ENCODE measurements around the gene ADK. TPM values are rescaled to one million over a fixed set of nuclear protein-coding genes. Genes with fewer than 3 reads are reported as not detected.

The ADK gene
- total and polyA plus RNA-seq, 2 of the 4 experiments (the other 2 are of a cell fraction), result 30.6 to 40.9 TPM

DNA sequence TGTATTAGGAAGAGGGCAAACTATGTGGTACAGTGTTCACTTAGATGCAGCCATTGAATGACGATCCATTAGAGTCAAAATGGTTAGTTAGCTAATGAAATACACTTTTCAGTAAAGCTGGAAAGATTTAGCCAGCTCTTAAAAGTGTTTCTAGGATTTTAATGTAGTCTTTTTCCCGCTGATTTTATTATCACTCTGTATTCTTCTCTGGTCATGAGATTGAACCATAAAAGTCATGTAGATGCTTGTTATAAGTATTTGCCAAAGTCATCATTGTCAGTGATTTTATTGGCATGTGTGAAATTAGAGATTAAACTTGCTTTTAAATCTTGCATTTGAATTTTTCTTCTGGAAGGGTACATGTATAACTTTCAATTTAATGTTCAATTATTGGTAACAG is 93.8 kb downstream of the ADK start:
- H3K9ac ChIP-seq (ENCODE audit: low read depth, low read length), result no peak overlapping the region
- no peak overlapping the region for H3K18ac ChIP-seq (ENCODE audit: low read depth, low read length)
- ATAC-seq (ENCODE audit: low read depth), result no peak
- no peaks in the 10 kb centered on the region for H3K9me1 ChIP-seq (ENCODE audit: insufficient read depth, low read length)
- no peaks in the 10 kb centered on the region for H3K4me1 ChIP-seq (ENCODE audit: control insufficient read depth, insufficient read depth, low read length)
- no CpG with 5 or more reads among the region's 2 CpGs for whole genome bisulfite sequencing, 2 experiments (ENCODE audit: extremely low coverage in 2 of 2, insufficient read length in 1 of 2)
- dilution Hi-C loops (cut with HindIII; ENCODE audit: low sequenced_read_pairs, unreplicated experiment) (no loop called here), in situ Hi-C loops (cut with MboI; ENCODE audit: low sequenced_read_pairs) (loop anchor here (5.0 to 10.0 kb wide), 2 partner anchors 852 to 990 kb away; partner anchors contain the start of gene COMTD1), intact Hi-C loops (cut with micrococcal nuclease) (loop anchor here (1.0 to 5.0 kb wide), 3 partner anchors 777 to 992 kb away; partner anchors contain the start of gene COMTD1)
- H3K4ac ChIP-seq (ENCODE audit: low read depth, low read length), result no peak overlapping the region
- H3K27ac ChIP-seq (ENCODE audit: insufficient read depth, low read length), result no peak overlapping the region
- H2AK9ac ChIP-seq (replicated peaks; ENCODE audit: low read depth, low read length, poor library complexity), result no peak overlapping the region
- H3K79me1 ChIP-seq (ENCODE audit: low read depth in 1 of 2, low read length in 2 of 2), result peaks cover 0 to 19% of the 10 kb centered on the region in 2 experiments; a peak in 3 of 4 replicates
- ChIA-PET CTCF (interaction anchor here (0.6 to 1.5 kb wide), 6 partner anchors 8 to 860 kb away, joined by 3 to 6 read pairs (median 4); no protein-coding TSS in a partner anchor), POLR2A (ENCODE audit: unreplicated experiment) (no interaction called here)
- H3K14ac ChIP-seq (replicated peaks; ENCODE audit: low read depth, low read length), result no peak overlapping the region
- peaks cover 4% of the 10 kb centered on the region for H3K36me3 ChIP-seq (ENCODE audit: control insufficient read depth, insufficient read depth, low read length)
- H2AFZ ChIP-seq (replicated peaks; ENCODE audit: low read length, poor library complexity), result no peak overlapping the region
- TF ChIP-seq MXI1 (IDR thresholded peaks at IDR 0.05; ENCODE audit: borderline replicate concordance, low read depth, low read length) (no peak), MAZ (IDR thresholded peaks at IDR 0.05; ENCODE audit: borderline replicate concordance, low read depth, low read length) (no peak), POLR2A (IDR thresholded peaks at IDR 0.05; ENCODE audit: low read depth, low read length) (no peak), FOS (IDR thresholded peaks at IDR 0.05; ENCODE audit: low read depth, low read length) (no peak), RCOR1 (IDR thresholded peaks at IDR 0.05; ENCODE audit: insufficient replicate concordance, low read length) (no peak), MAFK (IDR thresholded peaks at IDR 0.05; ENCODE audit: low read depth, low read length) (no peak), BHLHE40 (IDR thresholded peaks at IDR 0.05; ENCODE audit: low read depth, low read length) (no peak), RAD21 (IDR thresholded peaks at IDR 0.05; ENCODE audit: low read length) (no peak), CHD1 (IDR thresholded peaks at IDR 0.05; ENCODE audit: low read depth, low read length) (no peak), NFE2L2 (IDR thresholded peaks at IDR 0.05; ENCODE audit: low read depth, low read length) (no peak)
- TF ChIP-seq, protein P1, sequence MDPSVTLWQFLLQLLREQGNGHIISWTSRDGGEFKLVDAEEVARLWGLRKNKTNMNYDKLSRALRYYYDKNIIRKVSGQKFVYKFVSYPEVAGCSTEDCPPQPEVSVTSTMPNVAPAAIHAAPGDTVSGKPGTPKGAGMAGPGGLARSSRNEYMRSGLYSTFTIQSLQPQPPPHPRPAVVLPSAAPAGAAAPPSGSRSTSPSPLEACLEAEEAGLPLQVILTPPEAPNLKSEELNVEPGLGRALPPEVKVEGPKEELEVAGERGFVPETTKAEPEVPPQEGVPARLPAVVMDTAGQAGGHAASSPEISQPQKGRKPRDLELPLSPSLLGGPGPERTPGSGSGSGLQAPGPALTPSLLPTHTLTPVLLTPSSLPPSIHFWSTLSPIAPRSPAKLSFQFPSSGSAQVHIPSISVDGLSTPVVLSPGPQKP (IDR thresholded peaks at IDR 0.05; ENCODE audit: borderline replicate concordance, low read depth, low read length), result no peak
- TF ChIP-seq, protein P2, sequence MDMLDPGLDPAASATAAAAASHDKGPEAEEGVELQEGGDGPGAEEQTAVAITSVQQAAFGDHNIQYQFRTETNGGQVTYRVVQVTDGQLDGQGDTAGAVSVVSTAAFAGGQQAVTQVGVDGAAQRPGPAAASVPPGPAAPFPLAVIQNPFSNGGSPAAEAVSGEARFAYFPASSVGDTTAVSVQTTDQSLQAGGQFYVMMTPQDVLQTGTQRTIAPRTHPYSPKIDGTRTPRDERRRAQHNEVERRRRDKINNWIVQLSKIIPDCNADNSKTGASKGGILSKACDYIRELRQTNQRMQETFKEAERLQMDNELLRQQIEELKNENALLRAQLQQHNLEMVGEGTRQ (IDR thresholded peaks at IDR 0.05; ENCODE audit: low read depth, low read length), result no peak
- TF ChIP-seq, protein P3, sequence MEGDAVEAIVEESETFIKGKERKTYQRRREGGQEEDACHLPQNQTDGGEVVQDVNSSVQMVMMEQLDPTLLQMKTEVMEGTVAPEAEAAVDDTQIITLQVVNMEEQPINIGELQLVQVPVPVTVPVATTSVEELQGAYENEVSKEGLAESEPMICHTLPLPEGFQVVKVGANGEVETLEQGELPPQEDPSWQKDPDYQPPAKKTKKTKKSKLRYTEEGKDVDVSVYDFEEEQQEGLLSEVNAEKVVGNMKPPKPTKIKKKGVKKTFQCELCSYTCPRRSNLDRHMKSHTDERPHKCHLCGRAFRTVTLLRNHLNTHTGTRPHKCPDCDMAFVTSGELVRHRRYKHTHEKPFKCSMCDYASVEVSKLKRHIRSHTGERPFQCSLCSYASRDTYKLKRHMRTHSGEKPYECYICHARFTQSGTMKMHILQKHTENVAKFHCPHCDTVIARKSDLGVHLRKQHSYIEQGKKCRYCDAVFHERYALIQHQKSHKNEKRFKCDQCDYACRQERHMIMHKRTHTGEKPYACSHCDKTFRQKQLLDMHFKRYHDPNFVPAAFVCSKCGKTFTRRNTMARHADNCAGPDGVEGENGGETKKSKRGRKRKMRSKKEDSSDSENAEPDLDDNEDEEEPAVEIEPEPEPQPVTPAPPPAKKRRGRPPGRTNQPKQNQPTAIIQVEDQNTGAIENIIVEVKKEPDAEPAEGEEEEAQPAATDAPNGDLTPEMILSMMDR (conservative IDR thresholded peaks at IDR 0.05; ENCODE audit: low read depth, low read length), result no peak
- H2AK5ac ChIP-seq (ENCODE audit: low read depth, low read length), result no peak overlapping the region
- H3K4me2 ChIP-seq (ENCODE audit: low read depth, low read length), result no peak overlapping the region
- no peak overlapping the region for H4K8ac ChIP-seq (ENCODE audit: low read depth in 2 of 2, low read length in 2 of 2)
- no TSS peak for BruUV-seq (replicated peaks)
- no peak overlapping the region for H2BK120ac ChIP-seq (ENCODE audit: low read depth, low read length)
- H3K4me3 ChIP-seq (ENCODE audit: insufficient read depth, low read depth, low read length), result no peak overlapping the region
- H3K9me3 ChIP-seq (ENCODE audit: control insufficient read depth, insufficient read depth, low read length), result no peaks in the 10 kb centered on the region
- H4K91ac ChIP-seq (ENCODE audit: insufficient read depth, low read depth, low read length), result no peak overlapping the region
- no peak overlapping the region for H2BK15ac ChIP-seq (ENCODE audit: low read depth, low read length)
- no peaks in the 10 kb centered on the region for H4K20me1 ChIP-seq (ENCODE audit: insufficient read depth, low read length)
- H4K5ac ChIP-seq (ENCODE audit: low read depth, low read length), result no peak overlapping the region
- no peak overlapping the region for H3K23ac ChIP-seq (ENCODE audit: low read depth, low read length)
- H2BK5ac ChIP-seq (ENCODE audit: low read depth, low read length, poor library complexity, severe bottlenecking), result no peak overlapping the region
- no peak overlapping the region for H3K56ac ChIP-seq (ENCODE audit: extremely low read depth, insufficient read depth, low read length)
- no peak for DNase-seq
- H2BK20ac ChIP-seq (ENCODE audit: low read depth, low read length), result no peak overlapping the region
- H3K27me3 ChIP-seq (ENCODE audit: control insufficient read depth, insufficient read depth, low read length), result no peaks in the 10 kb centered on the region

All from IMR-90 (cell line).